NCI-H345 treated with DMSO at 0.1 percent for 48 hours (cell line): Measurements from ENCODE around the gene PGLYRP2.

Experiments used
- DNase-seq: peaks from one replicate; lab custom pipeline; 2025; ENCODE audit not compliant: unreplicated experiment; lab: John Stamatoyannopoulos, UW

PGLYRP2 gene

DNA sequence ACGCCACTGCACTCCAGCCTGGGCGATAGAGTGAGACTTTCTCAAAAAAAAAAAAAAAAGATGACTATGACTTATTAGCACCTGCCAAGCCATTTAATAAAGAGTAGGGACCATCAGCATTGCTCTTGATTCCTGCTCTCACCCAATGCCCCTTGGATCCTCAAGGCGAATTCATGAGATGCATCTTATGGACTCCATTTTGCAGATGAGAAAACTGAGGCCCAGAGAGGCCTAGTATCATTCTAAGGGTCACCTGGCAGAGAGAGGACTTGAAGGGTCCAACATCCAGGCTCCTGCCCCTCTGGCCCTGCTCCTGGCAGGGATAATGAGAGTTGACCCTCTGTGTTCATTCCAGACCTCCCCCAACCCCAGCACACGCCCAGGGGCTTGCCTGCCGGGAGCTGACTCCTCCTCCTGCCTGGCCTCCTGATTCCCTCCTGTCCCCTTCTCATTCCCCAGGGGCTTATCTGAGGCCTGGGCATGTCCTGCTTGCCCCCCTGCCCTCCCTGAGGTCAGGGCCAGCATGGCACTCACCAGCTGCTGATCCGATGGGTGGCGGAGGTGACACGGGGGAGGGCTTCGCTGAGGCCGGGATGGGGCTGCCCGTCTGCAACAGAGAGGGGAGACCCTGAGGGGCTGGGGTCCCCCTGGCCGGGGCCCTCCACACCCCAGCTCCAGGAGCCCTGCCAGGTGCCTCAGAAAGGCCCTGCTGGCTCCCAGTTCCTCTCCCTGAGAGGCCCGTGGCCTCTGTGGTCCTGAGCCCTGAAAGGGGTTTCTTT is 37.0 kb downstream of the PGLYRP2 start:
- no peak for DNase-seq

DNA sequence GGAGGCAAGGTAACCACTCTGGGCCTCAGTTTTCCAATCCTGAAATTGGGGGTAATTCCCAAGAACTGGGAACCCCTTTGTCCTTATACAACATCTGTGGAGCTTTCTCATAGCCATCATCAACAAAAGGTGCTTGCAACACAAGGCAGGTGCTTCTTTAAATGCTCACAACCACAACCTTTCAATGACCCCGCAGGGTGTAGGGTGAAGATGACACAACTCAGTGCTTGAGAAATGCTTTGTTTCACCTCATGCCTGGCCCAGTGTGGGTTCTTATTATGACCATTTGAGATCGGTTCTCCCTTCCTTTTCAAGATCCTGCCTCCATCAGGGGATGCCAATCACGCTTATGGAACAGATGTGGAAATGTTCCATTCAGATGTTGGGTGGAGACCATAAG is 38.0 kb downstream of the PGLYRP2 start:
- no peak for DNase-seq

DNA sequence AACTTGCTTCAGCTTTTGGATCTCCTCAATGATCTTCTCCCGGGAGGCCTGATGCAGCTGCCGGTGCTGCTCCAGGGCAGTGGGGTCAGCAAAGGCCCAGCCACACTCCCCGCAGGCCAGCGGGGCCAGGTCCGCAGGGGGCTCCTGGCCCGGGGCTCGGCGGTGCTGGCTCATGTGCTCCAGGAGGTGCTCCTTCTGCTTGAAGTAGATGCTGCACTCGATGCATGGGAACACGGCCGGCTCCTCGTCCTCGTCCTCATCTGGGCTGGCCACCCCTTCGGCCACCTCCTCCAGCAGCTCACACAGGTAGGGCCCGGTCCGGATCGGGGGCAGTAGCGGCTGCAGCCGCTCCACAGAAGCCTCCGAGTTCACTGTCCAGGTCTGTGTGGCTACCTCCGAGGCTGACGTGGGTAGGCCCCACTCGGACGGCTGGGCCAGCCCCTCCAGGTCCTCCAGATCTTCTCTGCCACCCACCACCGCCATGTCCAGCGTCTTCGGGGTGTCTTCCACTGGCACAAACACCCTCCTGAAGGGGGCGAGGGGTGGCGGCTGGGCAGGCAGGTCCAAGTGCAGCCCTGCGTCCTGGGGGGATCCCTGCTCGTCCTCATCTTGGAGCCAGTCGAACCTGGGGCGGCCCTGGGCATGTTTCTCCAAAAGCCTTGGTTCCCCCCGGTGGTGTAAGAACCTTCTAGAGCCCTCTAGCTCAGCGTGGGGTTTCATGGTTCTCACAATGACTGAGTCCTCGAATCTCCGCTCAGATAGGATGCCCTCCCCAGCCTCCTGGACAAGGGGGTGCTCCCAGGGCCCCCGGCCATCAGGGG is 39.3 kb downstream of the PGLYRP2 start:
- DNase-seq = no peak

DNA sequence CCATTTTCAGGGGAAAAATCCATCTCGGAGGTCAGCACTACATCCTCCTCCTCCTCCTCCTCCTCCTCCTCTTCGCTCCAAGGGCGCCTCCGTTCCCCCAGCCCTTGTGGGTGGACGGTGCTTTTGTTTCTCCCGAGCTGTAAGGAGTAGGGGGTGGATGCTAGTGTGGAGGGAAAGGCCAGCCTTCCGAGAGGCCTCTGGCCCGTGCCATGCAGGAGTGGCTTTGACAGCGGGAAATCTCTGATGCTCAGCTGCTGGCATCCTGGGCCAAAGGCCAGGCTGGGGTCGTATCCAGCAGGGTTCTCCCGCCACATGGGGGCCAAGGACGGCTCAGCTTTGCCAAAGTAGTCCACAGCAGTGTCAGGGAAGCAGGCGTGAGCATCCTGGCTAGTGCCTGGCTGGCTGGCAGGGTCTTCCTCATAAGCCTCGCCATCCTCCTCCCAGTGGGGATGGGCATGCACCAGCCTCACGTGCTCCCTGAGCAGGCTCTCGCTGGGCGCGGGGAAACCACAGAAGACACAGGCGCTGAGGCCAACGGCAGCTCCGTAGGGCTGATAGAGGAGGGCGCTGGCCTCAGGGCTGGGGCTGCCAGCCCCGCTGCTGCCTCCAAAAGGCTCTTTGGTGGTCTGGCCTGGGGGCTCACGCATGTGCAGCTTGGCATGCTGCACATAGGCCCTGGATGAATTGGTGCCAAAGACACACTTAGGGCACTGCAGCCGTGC is 40.1 kb downstream of the PGLYRP2 start:
- no peak for DNase-seq

DNA sequence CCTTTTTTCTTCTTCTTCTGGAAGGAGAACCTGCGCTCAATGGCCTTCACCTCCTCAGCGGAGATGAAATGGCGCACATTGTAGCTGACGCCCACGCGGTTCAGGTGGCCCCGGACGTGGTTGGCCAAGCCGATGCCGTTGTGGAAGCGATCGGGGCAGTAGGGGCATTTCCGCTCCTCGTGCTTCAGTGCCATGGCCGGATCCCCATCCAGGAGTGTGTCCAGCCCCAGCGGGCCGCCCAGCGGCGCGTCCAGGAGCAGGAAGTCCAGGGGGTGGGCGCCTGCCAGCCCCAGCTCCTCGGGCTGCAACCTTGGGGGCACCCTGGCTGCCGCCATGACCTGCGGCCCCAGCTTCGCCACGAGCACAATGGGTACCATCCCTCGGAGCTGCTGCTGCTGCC is 40.7 kb downstream of the PGLYRP2 start:
- no peak for DNase-seq

DNA sequence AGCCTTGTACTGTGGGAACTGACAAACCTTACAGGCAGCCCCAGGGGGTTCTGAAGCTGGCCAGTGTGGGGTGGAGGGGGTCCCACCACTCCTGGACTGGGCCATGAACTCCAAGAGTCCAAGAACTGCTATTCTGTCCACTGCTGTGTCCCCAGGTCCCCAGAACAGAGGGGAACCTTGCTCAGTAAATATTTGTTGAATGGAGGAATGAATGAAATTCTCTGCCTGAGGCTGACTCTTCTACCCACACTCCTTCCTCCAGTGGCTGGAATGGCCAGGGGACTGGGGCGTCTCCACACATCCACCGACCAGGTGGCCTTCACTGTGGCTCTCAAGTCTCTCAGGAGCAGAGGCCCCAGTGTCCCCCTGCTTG is 41.2 kb downstream of the PGLYRP2 start:
- DNase-seq = no peak

DNA sequence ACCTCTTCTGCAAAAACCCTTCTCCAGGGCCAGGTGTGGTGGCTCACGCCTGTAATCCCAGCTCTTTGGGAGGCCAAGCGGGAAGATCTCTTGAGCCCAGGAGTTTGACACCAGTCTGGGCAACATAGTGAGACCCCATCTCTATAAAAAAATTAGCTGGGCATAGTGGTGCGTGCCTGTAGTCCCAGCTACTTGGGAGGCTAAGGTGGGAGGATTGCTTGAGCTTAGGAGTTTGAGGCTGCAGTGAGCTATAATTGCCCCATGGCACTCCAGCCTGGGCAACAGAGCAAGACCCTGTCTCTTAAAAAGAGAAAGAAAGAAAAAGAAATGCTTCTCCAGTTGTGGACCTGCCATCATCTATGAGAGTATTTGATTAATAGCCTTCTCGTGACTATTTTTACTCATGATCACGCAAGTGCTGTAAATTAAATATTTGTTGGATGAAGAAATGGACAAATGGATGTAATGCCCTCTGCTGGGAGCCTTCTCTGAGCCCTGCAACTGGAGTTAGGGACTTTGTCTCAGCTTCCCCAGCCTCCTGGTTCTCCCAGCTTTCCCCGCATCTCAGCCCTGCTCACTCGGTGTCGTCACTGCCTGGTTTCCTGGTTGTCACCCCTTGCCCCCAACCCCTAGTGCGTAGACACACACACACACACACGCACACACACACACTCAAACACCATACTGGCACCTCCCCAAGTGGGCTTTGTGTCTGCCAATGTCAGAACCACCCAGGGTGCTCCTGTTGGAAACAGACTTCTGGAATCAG is 41.8 kb downstream of the PGLYRP2 start:
- no peak for DNase-seq

DNA sequence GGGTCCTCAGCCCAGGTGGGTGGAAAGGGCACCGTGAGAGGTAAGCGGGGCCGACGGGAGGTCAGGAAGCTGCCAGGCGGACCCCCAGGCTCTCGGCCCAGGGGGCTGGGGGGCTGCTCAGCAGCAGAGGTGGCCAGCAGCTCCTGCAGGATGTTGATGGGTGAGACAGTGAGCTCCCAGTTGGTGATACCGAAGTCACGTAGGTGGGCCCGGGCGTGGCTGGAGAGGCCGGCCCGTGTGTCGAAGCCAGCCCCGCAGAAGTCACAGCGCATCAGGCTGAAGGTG is 42.5 kb downstream of the PGLYRP2 start:
- DNase-seq = no peak

DNA sequence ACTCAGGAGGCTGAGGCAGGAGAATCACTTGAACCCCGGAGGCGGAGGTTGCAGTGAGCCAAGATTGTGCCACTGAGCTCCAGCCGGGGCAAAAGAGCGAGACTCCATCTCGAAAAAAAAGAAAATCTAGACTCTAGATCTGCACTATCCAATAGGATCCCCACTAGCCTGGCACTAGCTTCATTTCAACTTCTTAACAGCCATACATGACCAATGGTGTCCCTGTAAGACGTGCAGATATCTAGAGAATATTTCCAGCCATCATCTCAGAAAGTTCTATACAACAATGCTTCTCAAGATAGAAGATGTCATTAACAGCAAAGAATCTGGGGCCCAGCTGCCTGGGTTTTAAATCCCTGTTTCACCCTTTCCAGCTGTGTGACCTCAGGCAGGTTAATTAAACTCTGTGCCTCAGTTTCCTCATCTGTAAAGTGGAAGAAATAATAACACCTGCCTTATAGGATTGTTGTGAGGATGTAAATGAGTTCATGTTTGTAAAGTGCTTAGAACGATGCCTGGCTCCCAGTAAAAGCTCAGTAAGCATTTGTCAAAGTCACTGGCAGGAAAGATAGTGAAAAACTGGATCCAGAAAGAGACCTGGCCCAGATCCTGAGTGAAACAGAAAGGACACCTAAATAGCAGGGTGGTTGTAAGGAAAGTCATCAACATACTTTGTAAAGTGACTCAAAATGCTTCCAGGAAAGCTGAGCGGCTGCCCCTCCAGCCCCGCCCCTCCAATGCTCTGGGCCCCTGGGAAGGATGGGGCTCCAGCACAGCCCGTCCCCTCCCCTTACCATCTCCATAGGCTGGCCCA is 43.1 kb downstream of the PGLYRP2 start:
- DNase-seq = no peak

DNA sequence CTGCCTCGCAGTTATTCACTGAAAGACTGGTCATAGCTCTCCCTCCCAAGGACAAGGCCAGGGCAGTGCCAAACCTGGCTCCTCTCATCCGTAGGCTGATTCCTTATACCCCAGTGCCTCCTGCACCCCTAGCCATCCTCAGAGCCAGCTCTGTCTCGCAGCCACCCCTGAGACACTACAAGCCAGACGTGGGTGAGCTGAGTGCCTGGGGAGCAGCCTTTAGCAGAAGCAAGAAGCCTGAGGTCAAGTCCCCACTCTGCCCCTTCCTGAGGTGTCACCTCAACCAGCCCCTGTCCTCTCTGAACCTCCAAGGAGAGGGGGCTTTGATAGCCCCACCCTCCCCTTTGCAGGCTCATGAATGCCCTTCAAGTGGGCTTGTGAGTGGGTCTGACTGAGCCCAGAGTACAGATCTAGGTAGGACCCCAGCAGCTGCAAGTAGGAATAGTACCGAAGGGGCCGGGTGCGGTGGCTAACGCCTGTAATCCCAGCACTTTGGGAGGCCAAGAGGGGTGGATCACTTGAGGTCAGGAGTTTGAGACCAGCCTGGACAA is 45.7 kb downstream of the PGLYRP2 start:
- DNase-seq = no peak

DNA sequence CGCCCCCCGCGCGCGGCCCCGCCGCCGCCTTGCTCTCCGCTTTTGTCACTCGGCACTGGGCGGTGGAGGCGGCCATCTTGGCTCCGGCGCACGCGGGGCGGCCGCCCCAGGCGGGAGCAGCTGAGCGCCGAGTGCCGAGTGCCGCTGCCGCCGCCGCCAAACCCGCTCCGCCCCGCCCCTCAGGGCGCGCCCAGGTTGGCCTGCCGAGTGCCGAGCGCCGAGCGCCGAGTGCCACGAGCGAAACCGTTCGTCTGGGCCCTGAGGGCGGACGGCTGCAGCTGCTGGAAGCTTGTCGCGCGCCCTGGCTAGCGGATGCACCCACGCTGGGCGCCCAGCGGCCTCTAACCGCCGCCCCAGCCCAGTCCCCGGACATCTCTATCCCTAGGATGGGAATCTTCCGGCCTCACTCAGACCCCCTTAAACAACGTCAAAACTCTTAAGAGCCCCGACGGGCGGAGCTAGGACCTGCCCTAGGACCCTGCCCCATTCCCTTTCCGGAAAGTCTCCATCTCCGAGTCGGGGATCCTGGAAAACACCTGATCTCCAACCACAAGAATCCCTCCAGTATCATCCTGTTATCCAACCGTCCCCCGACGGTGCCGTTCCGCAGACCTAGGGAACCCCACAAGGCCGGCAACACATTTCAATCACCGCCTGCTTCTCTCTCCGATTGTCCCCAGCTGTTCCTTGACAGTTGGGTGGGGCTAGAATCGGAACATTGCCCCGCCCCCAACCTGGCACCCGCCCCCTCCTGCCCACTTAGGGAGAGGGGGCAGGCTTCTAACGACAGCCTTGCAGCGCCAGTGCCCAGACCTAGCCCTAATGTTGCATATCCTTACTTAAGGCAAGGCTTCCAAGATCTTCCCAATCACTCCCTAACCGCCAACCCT is 46.4 kb downstream of the PGLYRP2 start:
- DNase-seq = peak; percentile 54

DNA sequence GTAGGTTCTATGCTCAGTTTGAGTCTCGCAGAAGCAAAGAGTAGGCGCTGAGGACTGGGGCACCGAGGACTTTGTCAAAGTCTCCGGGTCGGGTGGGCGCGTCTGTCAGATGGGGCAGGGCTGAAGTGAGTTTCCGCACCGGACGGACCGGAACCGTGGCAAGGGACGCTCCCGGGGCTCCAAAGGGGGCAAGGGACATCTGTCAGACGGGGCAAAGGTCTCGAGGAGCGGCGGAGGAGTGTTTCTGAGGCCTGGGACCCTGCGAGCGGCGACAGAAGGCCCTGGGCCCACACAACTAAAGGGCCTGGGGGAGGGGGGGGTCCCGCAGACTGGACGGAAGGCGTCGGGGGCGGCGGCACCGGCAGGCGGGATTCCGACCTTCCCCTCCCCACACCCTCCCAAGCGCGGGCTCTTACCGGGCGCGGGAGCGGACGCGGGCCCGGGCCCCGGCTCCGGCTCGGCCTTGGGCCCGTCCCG is 47.2 kb downstream of the PGLYRP2 start:
- DNase-seq = no peak

DNA sequence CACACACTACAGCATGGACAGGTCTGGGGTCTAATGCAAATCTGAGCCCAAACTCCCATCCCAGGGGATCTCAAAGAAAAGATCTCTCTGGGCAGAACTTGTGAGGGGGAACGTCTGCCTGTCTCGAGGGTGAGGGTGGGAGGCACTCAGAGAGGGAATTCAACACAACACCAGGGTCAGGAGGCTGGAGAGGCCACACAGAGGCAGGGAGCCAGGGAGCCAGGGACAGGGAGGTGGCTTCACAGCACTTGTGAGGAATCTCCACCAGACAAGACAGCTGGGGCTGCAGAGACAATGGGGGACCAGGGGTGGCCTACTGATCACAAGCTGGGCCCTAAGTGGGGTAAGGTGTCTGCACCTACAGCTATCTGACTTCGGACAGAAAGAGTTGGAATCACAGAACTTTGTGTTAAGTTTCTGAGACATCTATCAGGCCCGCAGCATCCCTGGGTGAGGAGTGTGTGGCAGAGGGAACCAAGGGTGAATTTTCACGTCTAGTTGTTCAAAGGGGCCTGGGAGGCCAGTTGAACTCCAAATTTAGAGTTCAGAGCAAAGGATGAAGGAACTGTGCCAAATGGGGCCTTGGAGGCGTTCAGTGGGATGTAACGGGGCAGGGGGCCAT is 47.8 kb downstream of the PGLYRP2 start:
- no peak for DNase-seq

DNA sequence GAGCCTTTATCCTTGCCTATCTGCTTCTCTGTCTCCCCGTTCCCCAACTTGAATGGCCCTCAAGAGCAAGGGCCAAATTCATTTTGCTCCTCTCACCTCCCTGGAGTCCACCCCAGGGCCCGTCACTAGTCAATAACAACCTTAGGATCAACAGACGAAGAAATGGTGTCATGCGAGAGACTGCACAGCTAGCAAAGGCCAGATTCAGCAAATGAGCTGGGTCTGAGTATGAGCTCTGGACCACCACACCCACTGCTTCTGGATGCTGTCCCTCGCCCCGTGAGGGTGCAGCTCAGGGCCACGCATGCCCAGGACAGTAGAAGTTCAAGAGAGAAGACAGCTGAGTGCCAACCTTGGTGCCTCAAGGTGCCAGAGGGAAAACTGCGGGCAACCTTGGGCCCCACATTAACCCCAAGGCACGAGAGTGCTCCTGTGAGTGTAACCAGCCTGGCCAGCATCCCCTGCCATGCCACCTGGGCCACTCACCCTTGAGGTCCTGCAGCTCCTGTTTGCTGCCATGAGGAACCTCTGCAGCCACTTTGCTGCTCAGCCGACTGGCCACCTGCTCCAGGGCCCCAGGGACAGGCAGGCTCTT is 48.7 kb downstream of the PGLYRP2 start:
- DNase-seq = no peak

DNA sequence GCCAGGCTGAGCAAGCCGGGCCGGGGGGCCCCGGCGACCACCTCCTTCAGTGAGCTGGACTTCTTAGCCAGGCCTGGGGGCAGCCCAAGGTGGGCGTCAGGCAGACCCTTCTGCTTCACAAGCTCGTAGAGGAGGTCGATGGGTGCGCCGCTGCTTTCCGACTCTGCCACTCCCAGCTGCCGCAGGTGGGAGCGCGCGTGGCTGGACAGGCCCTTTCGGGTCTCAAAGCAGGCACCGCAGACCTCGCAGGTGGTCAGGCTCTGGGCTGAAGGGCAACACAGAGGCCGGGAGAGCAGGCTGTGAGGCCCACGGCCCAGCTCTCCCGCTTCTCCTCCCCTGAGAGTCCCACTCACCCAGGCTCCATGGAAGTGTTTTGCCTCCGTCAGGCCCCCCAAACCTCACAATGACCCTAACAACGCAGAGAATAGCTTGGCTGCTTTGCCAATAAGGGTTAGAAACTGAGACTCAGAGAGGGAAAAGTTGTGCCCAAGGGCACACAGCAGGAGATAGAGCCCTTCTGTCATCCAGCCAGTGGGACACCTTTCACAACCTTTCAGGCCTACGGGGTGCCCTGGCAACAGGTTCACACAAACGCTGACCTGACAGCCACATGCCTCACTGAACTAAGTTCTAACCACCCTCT is 49.4 kb downstream of the PGLYRP2 start:
- DNase-seq = no peak

DNA sequence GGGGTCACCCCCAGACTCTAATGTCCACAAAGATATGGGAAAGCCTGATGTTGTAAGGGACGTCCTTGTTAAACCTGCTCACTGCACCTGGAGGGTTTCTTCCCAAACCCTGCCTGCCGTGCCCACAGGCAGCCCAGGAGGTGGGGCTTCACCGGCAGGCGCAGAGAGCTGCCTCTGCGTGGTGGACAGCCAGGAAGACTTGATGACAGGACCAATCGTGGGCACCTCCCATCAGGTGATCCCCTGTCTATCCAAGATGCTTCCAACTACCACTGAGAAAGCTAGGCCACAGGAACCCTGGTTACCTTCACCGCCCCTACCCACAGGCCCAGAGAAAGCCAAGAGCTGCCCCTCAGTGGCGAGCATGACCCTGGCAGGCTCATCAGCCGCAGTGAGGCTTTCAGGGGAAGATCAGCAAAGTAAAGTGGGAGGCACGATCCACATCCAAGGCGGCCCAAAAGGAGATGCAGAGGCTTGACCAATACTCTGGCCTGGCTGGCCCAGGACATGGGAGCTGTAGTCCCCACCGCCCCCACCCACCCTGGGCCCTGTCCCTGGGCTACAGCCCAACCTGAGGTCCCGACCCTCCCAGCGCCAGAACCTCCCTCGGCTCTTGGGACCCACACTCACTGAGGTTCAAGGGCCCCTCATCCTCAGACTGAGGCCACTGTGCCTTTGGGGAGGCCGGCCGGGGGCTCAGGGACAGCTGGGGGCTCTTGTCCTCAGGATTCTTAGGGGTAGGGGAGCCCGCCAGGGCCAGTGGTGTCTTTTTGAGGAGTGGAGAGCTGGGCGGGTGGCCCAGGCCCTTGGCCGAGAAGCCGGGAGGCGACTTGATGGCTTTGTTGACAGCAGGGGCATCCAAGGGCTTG is 50.1 kb downstream of the PGLYRP2 start:
- no peak for DNase-seq

DNA sequence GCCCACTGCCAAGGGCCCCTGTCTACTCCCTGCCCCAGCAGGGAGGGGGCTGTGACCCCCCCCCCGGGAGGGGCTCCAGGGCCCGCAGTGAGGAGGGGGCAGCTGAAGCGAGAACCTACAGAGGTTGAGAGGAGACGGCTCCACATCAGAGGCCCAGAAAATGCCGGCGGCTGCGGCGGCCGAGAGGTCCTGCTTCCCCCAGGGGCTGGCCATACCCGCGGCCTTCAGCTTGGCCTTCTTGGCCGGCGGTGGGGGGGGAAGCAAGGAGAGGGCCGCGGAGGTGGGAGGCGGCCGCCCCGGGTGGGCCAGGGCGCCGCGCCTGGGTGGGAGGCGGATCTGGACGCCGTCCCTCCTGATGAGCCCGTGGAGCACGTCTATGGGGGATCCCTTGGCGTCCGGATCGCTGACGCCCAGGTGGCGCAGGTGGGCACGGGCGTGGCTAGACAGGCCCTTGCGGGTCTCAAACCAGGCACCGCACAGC is 51.3 kb downstream of the PGLYRP2 start:
- no peak for DNase-seq
